HG02870 (cell line): ENCODE measurements around the gene SRP68.
"Not testable (repeated sequence)": the region's sequence is repeated elsewhere in the genome, so short reads cannot be mapped to it uniquely, and the experiment has no call there.

ENCODE experiments used
- ATAC-seq: cut with Tn5 transposase; IDR thresholded peaks from one replicate; pipeline ENCODE4 v1.9.1; 2021; ENCODE audit warnings: mild to moderate bottlenecking, moderate library complexity; ENCODE audit not compliant: unreplicated experiment

SRP68 gene

DNA sequence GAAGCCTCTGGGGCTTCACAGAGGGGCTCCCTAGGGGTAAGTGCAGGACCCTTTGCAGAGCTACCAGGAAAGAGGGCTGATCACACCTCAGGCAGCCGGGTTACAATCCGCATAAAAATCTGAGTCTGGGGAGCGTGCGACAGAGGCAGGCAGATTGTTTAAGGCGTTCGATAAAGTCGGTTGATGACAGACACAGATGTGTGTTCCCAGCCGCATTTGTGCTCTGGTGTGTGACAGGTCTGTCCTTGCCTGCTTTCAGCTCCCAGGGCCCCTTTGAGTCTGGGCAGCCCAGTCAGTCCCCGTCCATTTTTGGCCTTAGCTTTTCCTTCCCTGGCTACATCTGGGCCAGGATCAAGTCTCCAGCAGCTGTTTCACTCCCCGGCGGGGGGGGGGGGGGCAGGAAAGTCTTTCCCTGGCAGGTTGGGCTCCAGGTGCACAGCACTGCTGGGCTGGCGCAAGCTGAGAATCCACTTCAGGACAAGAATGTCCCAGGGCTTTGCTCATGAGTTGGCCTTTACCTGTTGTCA lies 5.3 kb upstream of the SRP68 start:
- no peak for ATAC-seq

DNA sequence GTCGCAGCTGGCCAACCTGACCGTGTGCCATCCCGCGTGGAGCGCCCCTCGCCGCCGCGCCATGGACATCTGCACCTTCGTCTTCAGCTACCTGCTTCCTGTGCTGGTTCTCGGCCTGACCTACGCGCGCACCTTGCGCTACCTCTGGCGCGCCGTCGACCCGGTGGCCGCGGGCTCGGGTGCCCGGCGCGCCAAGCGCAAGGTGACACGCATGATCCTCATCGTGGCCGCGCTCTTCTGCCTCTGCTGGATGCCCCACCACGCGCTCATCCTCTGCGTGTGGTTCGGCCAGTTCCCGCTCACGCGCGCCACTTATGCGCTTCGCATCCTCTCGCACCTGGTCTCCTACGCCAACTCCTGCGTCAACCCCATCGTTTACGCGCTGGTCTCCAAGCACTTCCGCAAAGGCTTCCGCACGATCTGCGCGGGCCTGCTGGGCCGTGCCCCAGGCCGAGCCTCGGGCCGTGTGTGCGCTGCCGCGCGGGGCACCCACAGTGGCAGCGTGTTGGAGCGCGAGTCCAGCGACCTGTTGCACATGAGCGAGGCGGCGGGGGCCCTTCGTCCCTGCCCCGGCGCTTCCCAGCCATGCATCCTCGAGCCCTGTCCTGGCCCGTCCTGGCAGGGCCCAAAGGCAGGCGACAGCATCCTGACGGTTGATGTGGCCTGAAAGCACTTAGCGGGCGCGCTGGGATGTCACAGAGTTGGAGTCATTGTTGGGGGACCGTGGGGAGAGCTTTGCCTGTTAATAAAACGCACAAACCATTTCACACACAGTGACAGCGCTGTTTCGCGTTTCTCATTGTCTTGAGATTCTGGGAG lies 4.7 kb upstream of the SRP68 start:
- ATAC-seq: no peak

DNA sequence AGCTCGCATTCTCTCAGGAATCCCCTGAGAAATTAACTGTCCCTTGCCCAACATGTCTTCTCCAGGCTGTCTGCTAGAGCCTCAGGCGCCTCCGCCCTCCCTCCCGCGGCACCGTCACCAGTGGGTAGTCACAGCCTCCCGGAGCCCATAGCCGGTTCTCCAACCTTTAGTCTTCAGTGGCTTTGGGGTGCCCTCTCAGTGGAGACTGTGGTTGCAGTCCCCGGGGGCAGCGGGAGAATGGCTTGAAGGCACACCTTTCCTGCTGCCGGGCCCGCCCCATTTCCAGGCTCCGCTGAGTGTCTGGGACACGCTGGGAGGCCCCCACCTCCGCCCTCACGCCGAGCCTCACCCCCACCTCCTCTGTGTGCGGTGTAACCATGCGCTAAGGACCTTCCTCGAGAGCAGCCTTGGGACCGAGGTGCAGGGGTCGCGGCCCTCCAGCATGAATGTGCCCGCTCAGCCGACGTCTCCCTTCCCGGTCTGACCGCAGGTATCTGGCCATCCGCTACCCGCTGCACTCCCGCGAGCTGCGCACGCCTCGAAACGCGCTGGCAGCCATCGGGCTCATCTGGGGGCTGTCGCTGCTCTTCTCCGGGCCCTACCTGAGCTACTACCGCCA lies 3.9 kb upstream of the SRP68 start:
- ATAC-seq: no peak

DNA sequence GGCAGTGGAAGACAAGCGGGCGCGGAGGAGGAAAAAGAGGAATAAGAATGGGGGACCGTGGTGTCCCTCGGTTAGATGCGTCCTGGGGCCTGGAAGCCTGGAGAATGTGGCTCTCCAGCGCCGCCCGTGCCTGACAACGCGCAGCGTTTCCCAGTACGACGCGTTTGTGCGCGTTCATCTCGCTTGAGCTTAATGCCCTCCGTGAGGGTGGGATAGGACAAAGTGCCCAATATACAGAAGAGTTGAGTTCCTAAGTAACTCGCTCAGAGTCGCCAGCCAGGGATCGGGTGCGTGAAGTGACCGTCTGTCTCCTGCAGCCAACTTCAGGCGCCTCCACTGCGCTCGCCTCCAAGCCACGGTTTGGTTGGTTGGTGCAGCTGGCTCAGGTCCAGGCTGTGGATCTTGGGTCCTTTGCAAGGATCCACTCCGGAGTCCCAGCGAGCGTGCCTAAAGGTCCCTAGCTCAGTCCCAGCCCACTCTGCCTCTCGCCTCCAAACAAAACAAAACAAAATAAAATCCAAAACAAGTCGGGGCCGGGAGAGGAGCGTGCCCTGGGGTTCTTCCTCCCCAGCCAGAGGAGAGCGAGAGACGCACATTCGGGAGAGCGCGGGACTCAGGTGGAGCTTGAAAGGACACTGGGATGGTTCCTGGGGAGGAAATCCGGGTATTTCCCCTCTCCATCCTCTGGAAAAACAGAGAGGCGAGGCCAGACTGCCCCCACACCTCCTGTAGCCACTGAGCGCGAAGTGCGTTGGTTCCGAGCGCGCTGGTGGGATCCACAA lies 3.2 kb upstream of the SRP68 start:
- no peak for ATAC-seq

DNA sequence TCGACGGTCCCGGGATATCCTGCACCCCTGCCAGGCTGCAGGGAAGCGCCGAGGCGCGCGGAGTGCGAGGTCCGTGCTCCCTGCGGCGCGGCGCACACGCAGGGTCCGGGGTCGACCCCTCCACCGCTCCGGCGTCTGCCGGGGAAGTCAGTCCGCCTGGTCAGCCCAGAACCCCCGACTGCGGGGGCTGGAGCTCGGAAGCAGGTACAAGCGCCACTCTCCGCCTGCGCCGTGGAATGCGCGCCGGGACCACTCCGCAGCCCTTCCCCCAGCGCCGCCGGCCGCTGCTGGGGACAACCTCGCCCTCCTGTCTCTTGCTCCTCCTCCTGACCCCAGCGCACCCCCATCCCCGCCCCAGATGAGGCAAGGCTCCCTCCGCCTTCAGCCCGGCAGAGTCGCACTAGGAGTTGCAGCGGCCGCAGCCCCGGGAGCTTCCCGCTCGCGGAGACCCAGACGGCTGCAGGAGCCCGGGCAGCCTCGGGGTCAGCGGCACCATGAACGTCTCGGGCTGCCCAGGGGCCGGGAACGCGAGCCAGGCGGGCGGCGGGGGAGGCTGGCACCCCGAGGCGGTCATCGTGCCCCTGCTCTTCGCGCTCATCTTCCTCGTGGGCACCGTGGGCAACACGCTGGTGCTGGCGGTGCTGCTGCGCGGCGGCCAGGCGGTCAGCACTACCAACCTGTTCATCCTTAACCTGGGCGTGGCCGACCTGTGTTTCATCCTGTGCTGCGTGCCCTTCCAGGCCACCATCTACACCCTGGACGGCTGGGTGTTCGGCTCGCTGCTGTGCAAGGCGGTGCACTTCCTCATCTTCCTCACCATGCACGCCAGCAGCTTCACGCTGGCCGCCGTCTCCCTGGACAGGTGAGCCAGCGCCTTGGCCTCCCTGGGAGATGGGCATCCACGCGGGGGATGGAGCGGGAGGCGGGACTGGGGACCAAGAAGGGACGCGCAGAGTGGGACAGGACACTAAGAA lies 2.4 kb upstream of the SRP68 start, which contains the start of gene GALR2:
Gene GALR2 (plus strand): TSS at position 392 of the 974 bp plus-strand sequence. CDS start 103 bp downstream, at position 495.
- no peak for ATAC-seq

DNA sequence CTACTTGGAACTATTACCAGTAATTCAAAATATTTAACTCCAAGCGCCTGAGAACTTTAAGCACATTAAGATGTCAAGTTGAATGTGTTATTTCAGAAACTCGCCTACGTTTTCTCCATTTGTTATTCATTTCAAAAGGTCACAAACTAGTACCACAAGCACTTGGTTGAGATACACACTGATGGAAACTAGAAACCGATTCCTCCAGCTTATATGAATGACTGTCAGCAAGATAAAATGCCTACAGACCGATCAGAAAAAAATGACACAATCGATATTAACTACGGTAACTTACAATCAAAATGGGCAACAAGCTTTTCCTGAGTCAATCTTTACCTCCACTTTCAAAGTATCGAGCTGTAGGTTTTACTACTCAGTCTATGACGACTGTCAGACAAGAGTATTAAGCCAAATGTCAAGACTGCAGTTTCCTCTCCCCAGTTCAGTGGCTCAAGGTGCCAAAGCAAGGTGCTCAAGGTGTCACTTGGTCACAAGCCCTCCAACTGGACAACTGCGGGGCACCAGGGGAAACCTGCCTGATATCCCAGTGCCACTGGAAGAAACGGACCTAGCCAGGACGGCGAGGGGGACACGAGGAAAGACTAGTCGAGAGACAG lies 678 bp downstream of the SRP68 start:
- no peak for ATAC-seq

DNA sequence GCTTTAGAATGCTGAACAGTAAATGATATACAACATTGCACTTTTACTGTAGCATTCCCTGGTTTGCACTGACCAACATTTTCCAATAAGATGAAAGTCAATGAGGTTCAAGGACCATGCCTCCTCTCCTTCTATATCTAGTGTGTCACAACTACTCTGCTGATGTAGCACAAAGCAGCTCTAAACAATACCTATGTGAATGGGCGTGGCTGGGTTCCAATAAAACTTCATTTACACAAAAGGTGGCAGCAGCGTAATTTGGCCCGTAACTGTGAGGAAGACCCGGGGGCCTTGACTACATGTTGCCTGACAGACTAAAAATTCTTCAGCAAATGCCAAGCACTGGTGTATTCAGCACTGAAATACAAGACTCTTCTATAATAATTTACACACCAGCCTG lies 6.5 kb downstream of the SRP68 start:
- ATAC-seq: no peak

DNA sequence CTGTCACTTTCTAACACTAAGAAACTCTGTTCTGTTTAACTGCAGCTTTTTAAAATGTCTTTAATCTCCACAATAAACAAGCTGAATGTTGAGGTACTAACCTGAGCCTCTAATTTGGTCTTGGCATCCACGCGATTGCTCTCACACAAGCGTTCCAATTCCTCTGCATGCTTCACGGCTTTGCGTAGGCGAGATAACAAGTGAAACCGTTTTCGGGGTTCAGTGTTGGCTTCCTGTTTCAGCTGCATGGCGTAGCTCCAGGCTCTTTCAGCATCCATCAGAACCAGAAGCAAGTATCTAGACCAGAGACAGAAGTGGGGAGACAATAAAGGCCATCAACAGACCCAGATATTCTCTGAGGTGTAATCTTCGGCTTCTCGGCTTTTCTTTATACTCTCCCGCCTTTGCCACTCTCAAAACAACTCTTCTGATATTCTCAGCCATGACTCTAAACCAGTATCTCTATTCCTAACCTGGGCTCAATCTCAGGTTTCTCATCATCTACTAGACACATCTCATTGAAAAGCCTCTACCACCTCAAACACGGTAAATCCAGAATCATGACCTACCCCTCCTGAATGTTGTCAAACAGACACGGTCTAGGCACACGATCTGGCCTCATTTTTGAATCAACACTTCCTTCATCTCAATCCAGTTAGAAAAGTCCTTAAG lies 8.3 kb downstream of the SRP68 start:
- ATAC-seq: no peak

DNA sequence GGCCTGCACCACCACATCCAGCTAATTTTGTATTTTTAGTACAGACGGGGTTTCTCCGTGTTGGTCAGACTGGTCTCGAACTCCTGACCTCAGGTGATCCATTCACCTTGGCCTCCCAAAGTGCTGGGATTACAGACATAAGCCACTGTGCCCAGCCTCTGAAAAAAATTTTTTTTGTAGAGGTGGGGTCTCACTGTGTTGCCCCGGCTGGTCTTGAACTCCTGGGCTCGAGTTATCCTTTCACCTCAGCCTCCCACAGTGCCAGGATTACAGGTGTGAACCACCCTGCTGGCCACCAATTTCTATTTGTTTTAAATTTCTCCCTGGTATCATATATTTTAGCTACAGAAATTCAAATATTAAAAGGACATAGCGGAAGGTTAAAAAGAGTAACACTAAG lies 14.1 kb downstream of the SRP68 start:
- ATAC-seq: not testable (repeated sequence)

DNA sequence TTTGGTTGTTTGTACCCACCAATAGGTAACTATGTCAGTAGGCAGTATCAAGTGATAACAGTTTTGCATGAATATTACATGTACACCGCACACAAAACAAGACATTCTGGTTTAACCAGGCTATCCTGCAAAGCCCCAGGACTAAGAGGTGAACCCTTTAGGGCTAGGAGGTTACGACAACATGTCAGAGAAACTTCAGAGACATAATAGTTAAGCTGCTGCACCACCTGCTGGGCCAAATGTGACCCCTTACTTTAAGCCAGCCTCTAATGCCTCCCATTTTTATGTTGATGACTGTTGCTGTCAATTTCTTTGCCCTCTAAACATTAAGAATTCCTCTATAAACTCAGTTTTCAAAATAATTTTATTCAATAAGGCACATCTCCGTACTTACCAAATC lies 15.4 kb downstream of the SRP68 start:
- no peak for ATAC-seq

DNA sequence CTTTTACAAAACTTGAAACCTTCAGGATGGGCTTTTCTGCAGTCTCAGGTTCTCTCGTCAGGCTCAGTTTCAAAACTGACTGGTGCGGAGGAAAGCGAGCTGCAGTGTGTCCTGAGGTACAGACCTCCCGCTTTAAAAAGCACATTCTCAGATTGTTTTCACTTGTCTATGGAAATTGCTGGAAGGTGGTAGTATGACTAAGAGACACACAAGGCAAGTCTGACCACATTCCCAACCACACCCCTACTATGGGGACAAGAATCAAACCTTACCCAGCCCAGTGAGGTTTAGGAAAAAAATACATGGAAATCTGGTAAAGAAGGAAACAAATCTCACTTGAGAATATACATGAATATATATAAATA lies 18.2 kb downstream of the SRP68 start:
- ATAC-seq: no peak

DNA sequence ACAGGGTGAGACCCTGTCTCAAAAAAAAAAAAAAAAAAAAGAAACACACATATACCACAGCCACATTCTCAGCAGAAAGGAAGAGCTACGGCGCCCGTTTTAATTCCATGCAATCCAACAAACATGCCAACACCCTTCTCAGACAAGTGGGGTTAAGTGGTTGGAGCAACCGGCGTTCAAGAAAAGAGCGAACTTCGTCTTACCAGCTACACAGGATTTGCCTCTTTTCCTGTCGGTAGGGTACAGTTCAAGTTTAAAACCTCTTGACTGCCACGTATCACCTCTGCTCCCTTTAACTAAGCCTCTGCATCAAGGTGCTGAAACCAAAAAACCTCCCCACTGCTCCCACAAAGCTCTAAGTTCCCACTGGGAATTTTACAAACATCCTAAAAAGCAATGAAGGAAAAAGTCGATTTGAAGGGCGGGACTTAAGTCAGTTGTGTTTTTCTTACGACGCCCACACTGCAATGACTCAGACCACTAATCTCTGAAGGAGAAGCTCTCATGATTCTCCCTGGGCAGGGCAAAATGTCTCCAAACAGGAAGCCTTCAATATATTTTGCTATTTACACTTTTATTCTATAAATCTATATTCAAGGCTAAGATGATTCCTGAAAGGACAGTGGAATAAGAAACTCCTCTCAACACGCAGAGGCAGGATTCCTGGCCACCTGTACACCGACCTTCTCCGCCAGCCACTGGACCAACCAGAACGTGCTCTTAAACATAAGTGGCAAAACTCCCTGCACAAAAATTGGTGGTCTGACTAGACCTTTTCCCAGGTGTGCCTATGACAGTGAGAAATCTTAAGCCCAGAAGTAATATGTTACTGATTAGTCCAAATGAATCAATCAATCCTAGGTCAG lies 18.8 kb downstream of the SRP68 start:
- ATAC-seq: no peak

DNA sequence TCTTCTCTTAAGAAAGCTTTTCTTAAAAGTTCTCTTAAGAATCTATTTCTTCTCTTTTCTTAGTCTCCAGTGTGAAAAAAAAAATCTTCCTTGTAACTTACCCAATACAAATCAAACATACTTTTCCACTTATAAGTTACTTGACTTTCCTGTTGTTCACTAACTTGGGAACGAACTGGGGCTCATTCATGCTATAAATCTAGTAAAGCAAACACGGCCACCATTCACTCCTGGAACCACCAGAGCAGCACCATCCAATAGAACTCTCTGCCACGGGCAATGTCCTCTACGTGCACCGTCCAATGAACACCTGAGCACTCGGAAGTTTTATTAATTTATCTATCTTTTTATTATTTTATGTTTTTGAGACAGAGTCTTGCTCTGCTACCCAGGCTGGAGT lies 20.8 kb downstream of the SRP68 start:
- ATAC-seq: no peak

DNA sequence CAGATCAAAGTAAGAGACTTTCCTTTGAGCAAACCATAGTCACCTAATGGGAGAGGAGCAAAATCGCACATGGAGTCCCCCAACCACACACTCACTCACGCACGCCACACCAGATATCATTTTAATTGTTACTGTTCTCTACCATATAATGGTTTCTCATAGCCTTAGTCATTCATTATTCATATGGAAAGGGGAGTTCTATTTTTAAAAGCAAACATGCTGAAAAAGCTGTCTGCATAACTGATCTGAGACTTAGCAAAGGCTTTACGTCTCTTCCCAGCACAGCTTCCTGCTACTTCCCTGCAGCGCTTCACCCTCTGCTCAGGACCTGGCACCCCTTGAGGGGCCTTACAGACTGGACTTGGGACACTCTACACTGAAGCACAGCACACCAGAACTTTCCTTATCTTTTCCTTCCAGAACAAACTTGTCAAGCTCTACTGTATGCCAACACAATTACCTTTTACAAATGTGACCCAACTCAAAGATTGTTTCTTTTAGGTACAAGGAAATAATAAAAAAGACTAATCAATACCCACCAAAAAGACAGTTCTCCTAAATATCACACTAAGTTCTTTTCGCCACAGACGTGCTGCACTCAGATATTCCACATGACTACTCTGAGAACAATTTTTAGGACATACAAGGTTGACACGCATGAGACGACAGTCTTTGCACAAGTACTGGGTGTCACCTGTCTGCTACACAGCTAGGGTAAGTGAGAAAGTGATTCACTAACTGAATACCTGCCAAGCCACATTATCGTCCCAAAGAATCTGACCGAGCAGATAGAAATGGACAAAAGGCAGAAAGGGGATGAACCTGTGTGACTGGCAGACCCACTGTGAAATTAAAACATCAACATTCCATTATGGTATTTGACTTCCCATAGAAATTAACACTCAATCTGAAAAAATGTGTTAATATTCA lies 21.5 kb downstream of the SRP68 start:
- ATAC-seq: no peak

DNA sequence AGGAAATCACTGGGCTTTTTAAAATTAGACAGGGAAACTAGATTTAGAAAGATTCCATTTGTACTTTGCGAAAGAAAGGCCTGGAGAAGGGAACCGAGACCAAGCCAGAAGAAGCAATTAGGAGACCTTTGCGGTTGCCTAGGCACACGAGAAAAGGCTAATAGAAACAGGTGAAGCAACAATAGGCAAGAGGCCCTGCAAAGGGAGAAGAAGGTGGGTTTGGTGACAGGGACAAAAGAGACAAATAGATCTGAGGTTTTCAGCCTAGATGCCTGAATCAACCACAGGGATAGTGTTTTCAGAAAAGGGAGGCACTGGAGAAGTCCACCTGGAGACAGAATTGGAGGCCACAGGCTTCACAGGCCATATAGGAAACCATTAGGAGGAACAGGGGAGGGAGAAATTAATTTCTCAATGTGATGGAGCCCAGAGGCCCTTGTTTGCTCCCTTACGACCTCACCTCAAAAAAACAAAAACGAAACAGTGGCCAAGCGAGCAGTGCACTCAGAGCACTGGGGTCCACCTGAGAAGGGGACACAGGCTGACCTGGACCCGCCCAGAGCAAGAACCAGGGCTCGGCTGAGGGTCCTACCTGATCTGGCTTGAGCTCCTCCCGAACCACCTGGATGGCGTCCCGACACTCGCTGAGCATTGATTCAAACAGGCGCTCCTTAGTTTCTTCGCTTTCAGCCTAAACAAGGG lies 22.3 kb downstream of the SRP68 start:
- no peak for ATAC-seq

DNA sequence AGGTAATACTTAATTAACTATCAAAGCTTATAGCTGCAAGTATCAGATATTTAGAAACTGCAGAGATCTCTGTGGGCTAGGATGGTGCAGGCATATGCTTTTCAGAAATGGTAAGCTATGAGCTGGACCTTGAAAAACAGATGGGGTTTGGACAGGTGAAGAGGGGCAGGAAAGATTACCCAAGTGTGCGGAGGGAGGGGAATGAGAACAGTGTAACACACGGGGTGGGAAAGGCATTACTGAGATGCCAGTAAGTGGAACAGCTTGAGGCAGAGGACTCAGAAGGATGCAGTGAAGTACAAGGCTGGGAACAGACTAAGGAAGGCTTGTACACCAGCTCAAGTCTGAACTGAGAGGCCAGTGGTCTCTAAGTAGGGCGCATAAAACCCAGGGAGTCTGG lies 23.1 kb downstream of the SRP68 start:
- ATAC-seq: no peak

DNA sequence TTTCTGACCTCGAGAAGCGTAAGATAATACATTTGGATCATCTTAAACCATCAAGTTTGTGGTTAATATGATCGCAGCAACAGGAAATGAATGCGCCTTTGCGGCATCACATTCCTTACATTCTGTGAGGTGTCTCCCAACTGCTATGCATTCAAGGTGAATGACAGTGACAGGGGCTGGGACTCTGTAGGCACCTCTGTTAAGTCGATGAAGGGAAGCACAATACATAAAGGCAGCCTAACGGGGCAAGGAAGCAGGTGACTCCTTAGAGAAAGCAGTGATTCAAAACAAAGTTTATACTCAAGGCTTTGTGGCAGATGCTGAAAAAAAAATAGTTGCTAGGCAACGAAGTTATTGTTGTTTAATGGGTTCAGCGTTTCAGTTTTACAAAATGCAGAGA lies 23.6 kb downstream of the SRP68 start:
- ATAC-seq: no peak
